PC-9 (cell line): ENCODE data around the gene TTLL8.

ENCODE experiments used
- CTCF ChIP-seq: fragments of 200-600 bp; sonication (generic); conservative IDR thresholded peaks from 2 replicates; pipeline ENCODE4 v1.6.1; 2017; ENCODE audit warnings: mixed run types, antibody characterized with exemption, mild to moderate bottlenecking, moderate library complexity
- EZH2 ChIP-seq: fragments of 200-600 bp; sonication (generic); IDR thresholded peaks from 2 replicates; pipeline ENCODE4 v1.8.0; 2017; ENCODE audit warnings: antibody characterized with exemption, low read depth

DNA sequence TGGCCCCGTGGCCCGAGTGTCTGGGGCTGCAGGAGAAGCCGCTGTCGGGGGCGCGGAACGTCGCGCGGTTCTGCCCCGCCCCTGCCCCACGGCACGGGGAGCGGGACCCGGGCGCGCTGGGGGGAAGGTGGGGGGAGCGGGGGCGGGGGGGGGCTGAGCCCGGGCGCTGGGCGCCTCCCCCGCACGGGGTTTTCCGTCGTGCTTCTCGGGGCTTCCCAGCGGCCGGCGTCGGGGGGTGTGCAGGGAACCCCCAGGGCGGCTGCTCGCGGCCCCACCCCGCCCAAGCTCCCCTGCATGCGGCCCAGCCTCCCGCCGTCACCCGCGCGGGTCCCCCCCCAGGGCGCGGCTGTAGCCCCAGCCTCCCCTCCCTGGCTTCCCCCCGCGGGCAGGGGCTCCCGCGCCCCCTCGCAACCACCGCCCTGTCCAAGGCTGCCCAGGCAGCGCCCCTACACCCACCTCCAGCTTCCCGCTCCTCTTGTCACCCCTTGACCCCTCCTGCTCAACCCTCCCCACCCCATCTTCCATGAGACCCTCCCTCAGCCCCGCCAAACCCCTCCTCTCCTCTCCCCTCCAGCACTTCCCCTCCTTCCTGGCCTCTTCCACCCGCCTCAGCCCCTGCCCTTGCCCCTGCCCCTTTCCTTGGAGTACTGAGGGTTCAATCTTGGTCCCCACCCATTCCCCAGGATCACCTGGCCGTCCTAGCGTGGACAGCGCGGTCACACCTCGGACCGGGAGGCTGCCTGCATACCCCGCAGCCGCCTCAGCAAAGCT, 47.2 kb downstream of the TTLL8 start:
- TF ChIP-seq CTCF (no peak), EZH2 (no peak)
